T-helper 2 cell treated with Interferon-gamma antibody and Interleukin-4, amounts not matched to agents 5 μg/mL and 100 μg/mL, for 36 hours (primary cell): ENCODE results near the gene DSG3.

ENCODE experiments used
- DNase-seq: peaks from one replicate; pipeline ENCODE4 v3.0.0; 2021; ENCODE audit warnings: low spot score
- H3K27ac Mint-ChIP-seq: one replicate; pipeline ENCODE4 v1.8.0; 2021; ENCODE audit warnings: mild to moderate bottlenecking, mixed read lengths
- H3K27me3 Mint-ChIP-seq: one replicate; pipeline ENCODE4 v1.8.0; 2021; ENCODE audit warnings: low read depth, mixed read lengths
- H3K36me3 Mint-ChIP-seq: one replicate; pipeline ENCODE4 v1.8.0; 2021; ENCODE audit warnings: low read depth, mixed read lengths
- H3K4me1 Mint-ChIP-seq: one replicate; pipeline ENCODE4 v1.8.0; 2021; ENCODE audit warnings: low read depth, mixed read lengths
- H3K4me3 Mint-ChIP-seq: one replicate; pipeline ENCODE4 v1.8.0; 2022; ENCODE audit warnings: mild to moderate bottlenecking, moderate library complexity, mixed read lengths
- H3K9me3 Mint-ChIP-seq: one replicate; pipeline ENCODE4 v1.8.0; 2021; ENCODE audit warnings: mixed read lengths

Gene DSG3

GRCh38 chr18:31444142-31444541 lies 3.4 kb upstream of the DSG3 start:
- Mint-ChIP-seq H3K4me1 (no peaks in the 10 kb centered on the region), H3K27me3 (no peaks in the 10 kb centered on the region), H3K36me3 (no peaks in the 10 kb centered on the region), H3K27ac (no peak overlapping the region), H3K4me3 (no peak overlapping the region), H3K9me3 (no peaks in the 10 kb centered on the region)
- DNase-seq = no peak

- no peaks in the 10 kb centered on the region for H3K27me3 Mint-ChIP-seq
- H3K9me3 Mint-ChIP-seq = no peaks in the 10 kb centered on the region
- no peak overlapping the region for H3K27ac Mint-ChIP-seq
- H3K4me1 Mint-ChIP-seq = no peaks in the 10 kb centered on the region
- DNase-seq = no peak
- no peak overlapping the region for H3K4me3 Mint-ChIP-seq
- no peaks in the 10 kb centered on the region for H3K36me3 Mint-ChIP-seq
Measured at GRCh38 chr18:31445908-31446307, 1.6 kb upstream of the DSG3 start.

- no peaks in the 10 kb centered on the region for H3K9me3 Mint-ChIP-seq
- DNase-seq = no peak
- no peak overlapping the region for H3K27ac Mint-ChIP-seq
- H3K4me1 Mint-ChIP-seq = no peaks in the 10 kb centered on the region
- no peak overlapping the region for H3K4me3 Mint-ChIP-seq
- no peaks in the 10 kb centered on the region for H3K36me3 Mint-ChIP-seq
- no peaks in the 10 kb centered on the region for H3K27me3 Mint-ChIP-seq
Measured at GRCh38 chr18:31446854-31447253, 687 bp upstream of the DSG3 start.

GRCh38 chr18:31450409-31450808 lies 2.9 kb downstream of the DSG3 start:
- Mint-ChIP-seq H3K36me3 (no peaks in the 10 kb centered on the region), H3K4me1 (no peaks in the 10 kb centered on the region), H3K27ac (no peak overlapping the region), H3K9me3 (no peaks in the 10 kb centered on the region), H3K4me3 (no peak overlapping the region), H3K27me3 (no peaks in the 10 kb centered on the region)
- DNase-seq = no peak

GRCh38 chr18:31451625-31452024 lies 4.1 kb downstream of the DSG3 start:
- Mint-ChIP-seq H3K36me3 (no peaks in the 10 kb centered on the region), H3K9me3 (no peaks in the 10 kb centered on the region), H3K27ac (no peak overlapping the region), H3K27me3 (no peaks in the 10 kb centered on the region), H3K4me1 (no peaks in the 10 kb centered on the region), H3K4me3 (no peak overlapping the region)
- DNase-seq = no peak

- no peak for DNase-seq
Measured at GRCh38 chr18:31454066-31454708, 6.6 kb downstream of the DSG3 start.

GRCh38 chr18:31469629-31470028 lies 22.1 kb downstream of the DSG3 start:
- H3K9me3 Mint-ChIP-seq = no peaks in the 10 kb centered on the region
- DNase-seq = no peak
- H3K4me3 Mint-ChIP-seq = no peak overlapping the region
- H3K27ac Mint-ChIP-seq = no peak overlapping the region
- no peaks in the 10 kb centered on the region for H3K36me3 Mint-ChIP-seq
- H3K27me3 Mint-ChIP-seq = no peaks in the 10 kb centered on the region
- H3K4me1 Mint-ChIP-seq = no peaks in the 10 kb centered on the region

More at GRCh38 chr18:31454066-31454708, 6.6 kb downstream of the DSG3 start:
- no peak overlapping the region for H3K27ac Mint-ChIP-seq
- H3K4me1 Mint-ChIP-seq = no peaks in the 10 kb centered on the region
- H3K27me3 Mint-ChIP-seq = no peaks in the 10 kb centered on the region
- no peak overlapping the region for H3K4me3 Mint-ChIP-seq
- no peaks in the 10 kb centered on the region for H3K36me3 Mint-ChIP-seq
- H3K9me3 Mint-ChIP-seq = no peaks in the 10 kb centered on the region

GRCh38 chr18:31478688-31479087 lies 31.1 kb downstream of the DSG3 start:
- no peak overlapping the region for H3K4me3 Mint-ChIP-seq
- H3K36me3 Mint-ChIP-seq = no peaks in the 10 kb centered on the region
- DNase-seq = no peak
- H3K27me3 Mint-ChIP-seq = no peaks in the 10 kb centered on the region
- no peaks in the 10 kb centered on the region for H3K9me3 Mint-ChIP-seq
- no peak overlapping the region for H3K27ac Mint-ChIP-seq
- H3K4me1 Mint-ChIP-seq = no peaks in the 10 kb centered on the region

GRCh38 chr18:31482051-31482450 lies 34.5 kb downstream of the DSG3 start:
- DNase-seq = no peak
- Mint-ChIP-seq H3K27me3 (no peaks in the 10 kb centered on the region), H3K9me3 (no peaks in the 10 kb centered on the region), H3K27ac (no peak overlapping the region), H3K4me3 (no peak overlapping the region), H3K36me3 (no peaks in the 10 kb centered on the region), H3K4me1 (no peaks in the 10 kb centered on the region)

- no peak overlapping the region for H3K4me3 Mint-ChIP-seq
- H3K4me1 Mint-ChIP-seq = no peaks in the 10 kb centered on the region
- H3K9me3 Mint-ChIP-seq = no peaks in the 10 kb centered on the region
- H3K27ac Mint-ChIP-seq = no peak overlapping the region
- no peaks in the 10 kb centered on the region for H3K36me3 Mint-ChIP-seq
- DNase-seq = no peak
- no peaks in the 10 kb centered on the region for H3K27me3 Mint-ChIP-seq
Measured at GRCh38 chr18:31483396-31483795, 35.9 kb downstream of the DSG3 start.

GRCh38 chr18:31484461-31484860 lies 36.9 kb downstream of the DSG3 start:
- no peaks in the 10 kb centered on the region for H3K27me3 Mint-ChIP-seq
- no peaks in the 10 kb centered on the region for H3K9me3 Mint-ChIP-seq
- H3K27ac Mint-ChIP-seq = no peak overlapping the region
- DNase-seq = no peak
- H3K4me1 Mint-ChIP-seq = no peaks in the 10 kb centered on the region
- no peaks in the 10 kb centered on the region for H3K36me3 Mint-ChIP-seq
- no peak overlapping the region for H3K4me3 Mint-ChIP-seq

GRCh38 chr18:31486165-31486564 lies 38.6 kb downstream of the DSG3 start:
- Mint-ChIP-seq H3K4me3 (no peak overlapping the region), H3K9me3 (no peaks in the 10 kb centered on the region), H3K36me3 (no peaks in the 10 kb centered on the region), H3K4me1 (no peaks in the 10 kb centered on the region), H3K27me3 (no peaks in the 10 kb centered on the region), H3K27ac (no peak overlapping the region)
- DNase-seq = no peak

- no peak for DNase-seq
- Mint-ChIP-seq H3K4me3 (no peak overlapping the region), H3K9me3 (no peaks in the 10 kb centered on the region), H3K27me3 (no peaks in the 10 kb centered on the region), H3K36me3 (no peaks in the 10 kb centered on the region), H3K27ac (no peak overlapping the region), H3K4me1 (no peaks in the 10 kb centered on the region)
Measured at GRCh38 chr18:31487246-31488015, 39.9 kb downstream of the DSG3 start.

- no peak overlapping the region for H3K27ac Mint-ChIP-seq
- no peak for DNase-seq
- H3K4me3 Mint-ChIP-seq = no peak overlapping the region
- no peaks in the 10 kb centered on the region for H3K4me1 Mint-ChIP-seq
- no peaks in the 10 kb centered on the region for H3K9me3 Mint-ChIP-seq
- no peaks in the 10 kb centered on the region for H3K36me3 Mint-ChIP-seq
- no peaks in the 10 kb centered on the region for H3K27me3 Mint-ChIP-seq
Measured at GRCh38 chr18:31489311-31489710, 41.8 kb downstream of the DSG3 start.

- H3K27ac Mint-ChIP-seq = no peak overlapping the region
- DNase-seq = no peak
- H3K27me3 Mint-ChIP-seq = peaks cover under 1% of the 10 kb centered on the region
- no peak overlapping the region for H3K4me3 Mint-ChIP-seq
- no peaks in the 10 kb centered on the region for H3K36me3 Mint-ChIP-seq
- H3K9me3 Mint-ChIP-seq = no peaks in the 10 kb centered on the region
- no peaks in the 10 kb centered on the region for H3K4me1 Mint-ChIP-seq
Measured at GRCh38 chr18:31490387-31490786, 42.8 kb downstream of the DSG3 start.
